Osteocyte (in vitro differentiated cells): ENCODE data around the gene UGCG. TPM values are rescaled to one million over a fixed set of nuclear protein-coding genes. Genes with fewer than 3 reads are reported as not detected.
"Not testable (repeated sequence)": the region's sequence is repeated elsewhere in the genome, so short reads cannot be mapped to it uniquely, and the experiment has no call there.

Experiments
- DNase-seq: peaks from one replicate; pipeline ENCODE4 v3.0.0; 2021; ENCODE audit warnings: mixed read lengths; ENCODE audit not compliant: unreplicated experiment; ENCODE audit errors: extremely low spot score
- H3K27ac Mint-ChIP-seq: one replicate; pipeline ENCODE4 v1.8.0; 2021; ENCODE audit warnings: mild to moderate bottlenecking, mixed read lengths; ENCODE audit not compliant: unreplicated experiment
- H3K27me3 Mint-ChIP-seq: one replicate; pipeline ENCODE4 v1.8.0; 2021; ENCODE audit warnings: mixed read lengths; ENCODE audit not compliant: unreplicated experiment
- H3K36me3 Mint-ChIP-seq: one replicate; pipeline ENCODE4 v1.8.0; 2021; ENCODE audit warnings: mixed read lengths; ENCODE audit not compliant: unreplicated experiment
- H3K4me1 Mint-ChIP-seq: one replicate; pipeline ENCODE4 v1.8.0; 2021; ENCODE audit warnings: mixed read lengths; ENCODE audit not compliant: unreplicated experiment
- H3K4me3 Mint-ChIP-seq: one replicate; pipeline ENCODE4 v1.8.0; 2021; ENCODE audit warnings: mild to moderate bottlenecking, moderate library complexity, mixed read lengths; ENCODE audit not compliant: unreplicated experiment
- H3K9me3 Mint-ChIP-seq: one replicate; pipeline ENCODE4 v1.8.0; 2021; ENCODE audit warnings: mixed read lengths; ENCODE audit not compliant: unreplicated experiment
- total RNA-seq: library from RNA; stranded (reverse); gene quantifications from 2 replicates; pipeline ENCODE4 v1.2.1, GENCODE V29; 2021
- TF ChIP-seq, protein P1 (sequence below): fragments of 200-600 bp; sonication (generic); IDR thresholded peaks from 2 replicates; pipeline ENCODE4 v1.5.0; 2021; ENCODE audit warnings: antibody characterized with exemption, mild to moderate bottlenecking, moderate library complexity

UGCG gene
- total RNA-seq, 1 donor from 2014 or later, result 79.2 TPM

DNA sequence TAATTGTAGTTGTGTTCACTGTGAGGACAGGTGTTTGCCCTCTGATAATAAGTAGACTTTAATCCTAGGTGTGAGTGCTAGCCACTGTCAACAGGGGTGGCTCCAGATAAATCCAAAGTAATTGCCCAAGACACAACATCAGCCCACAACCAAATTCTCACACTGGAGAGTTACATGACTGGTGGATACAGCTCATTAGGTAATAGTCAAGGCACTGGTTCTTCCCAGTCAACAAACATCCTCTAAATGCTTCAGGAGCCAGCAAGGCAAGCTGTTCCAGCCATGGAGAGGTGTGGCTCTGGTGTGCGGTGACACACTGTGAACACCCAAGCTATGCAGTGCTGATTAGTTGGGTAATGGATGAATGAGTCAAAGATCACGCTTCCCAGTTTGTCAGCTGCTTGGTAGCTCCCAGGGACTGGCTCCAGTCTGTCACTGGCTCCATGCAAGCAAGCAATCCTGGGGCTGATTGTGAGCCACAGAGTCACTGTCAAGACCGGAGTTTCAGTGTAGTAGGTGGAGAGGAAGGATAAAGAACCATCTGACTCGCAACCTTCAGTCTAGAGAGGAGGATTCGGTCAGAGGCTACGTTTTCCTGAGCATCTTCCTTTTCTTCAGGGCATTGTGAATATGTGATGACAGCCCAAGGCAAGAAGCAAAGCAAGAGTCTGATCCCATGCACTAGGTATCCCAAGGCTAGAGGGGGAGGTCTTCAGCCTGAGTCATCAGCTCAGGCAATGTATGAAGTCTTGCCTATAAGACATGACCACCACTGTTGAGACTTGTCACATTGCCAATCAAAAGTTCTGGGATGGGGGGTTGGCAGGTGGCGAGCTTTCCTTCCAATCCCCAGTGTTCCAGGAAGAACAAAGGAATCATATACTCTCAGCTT, 63.1 kb downstream of the UGCG start:
- no peak overlapping the region for H3K4me3 Mint-ChIP-seq
- H3K36me3 Mint-ChIP-seq, result no peaks in the 10 kb centered on the region
- peak overlapping the region; percentile 4 for H3K27ac Mint-ChIP-seq
- TF ChIP-seq, protein P1, sequence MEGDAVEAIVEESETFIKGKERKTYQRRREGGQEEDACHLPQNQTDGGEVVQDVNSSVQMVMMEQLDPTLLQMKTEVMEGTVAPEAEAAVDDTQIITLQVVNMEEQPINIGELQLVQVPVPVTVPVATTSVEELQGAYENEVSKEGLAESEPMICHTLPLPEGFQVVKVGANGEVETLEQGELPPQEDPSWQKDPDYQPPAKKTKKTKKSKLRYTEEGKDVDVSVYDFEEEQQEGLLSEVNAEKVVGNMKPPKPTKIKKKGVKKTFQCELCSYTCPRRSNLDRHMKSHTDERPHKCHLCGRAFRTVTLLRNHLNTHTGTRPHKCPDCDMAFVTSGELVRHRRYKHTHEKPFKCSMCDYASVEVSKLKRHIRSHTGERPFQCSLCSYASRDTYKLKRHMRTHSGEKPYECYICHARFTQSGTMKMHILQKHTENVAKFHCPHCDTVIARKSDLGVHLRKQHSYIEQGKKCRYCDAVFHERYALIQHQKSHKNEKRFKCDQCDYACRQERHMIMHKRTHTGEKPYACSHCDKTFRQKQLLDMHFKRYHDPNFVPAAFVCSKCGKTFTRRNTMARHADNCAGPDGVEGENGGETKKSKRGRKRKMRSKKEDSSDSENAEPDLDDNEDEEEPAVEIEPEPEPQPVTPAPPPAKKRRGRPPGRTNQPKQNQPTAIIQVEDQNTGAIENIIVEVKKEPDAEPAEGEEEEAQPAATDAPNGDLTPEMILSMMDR, result no peak
- H3K4me1 Mint-ChIP-seq, result peaks cover 42% of the 10 kb centered on the region
- H3K9me3 Mint-ChIP-seq, result peaks cover 4% of the 10 kb centered on the region
- no peaks in the 10 kb centered on the region for H3K27me3 Mint-ChIP-seq
- DNase-seq, result no peak

DNA sequence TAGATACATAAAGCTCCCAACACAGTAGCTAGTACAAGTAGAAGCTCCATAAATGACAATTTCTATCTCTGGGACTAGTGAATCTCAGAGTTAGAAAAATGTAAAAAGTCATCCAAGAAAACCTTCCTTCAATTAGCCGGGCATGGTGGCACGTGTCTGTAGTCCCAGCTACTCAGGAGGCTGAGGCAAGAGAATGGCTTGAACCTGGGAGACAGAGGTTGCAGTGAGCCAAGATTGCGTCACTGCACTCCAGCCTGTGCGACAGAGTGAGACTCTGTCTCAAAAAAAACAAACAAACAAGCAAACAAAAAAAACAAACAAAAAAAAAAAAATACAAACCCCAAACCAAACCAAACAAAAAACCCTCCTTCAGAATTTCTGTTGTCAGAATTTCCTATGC, 63.9 kb downstream of the UGCG start:
- not testable (repeated sequence) for DNase-seq, H3K36me3 Mint-ChIP-seq, H3K4me3 Mint-ChIP-seq, H3K9me3 Mint-ChIP-seq, H3K27me3 Mint-ChIP-seq, H3K27ac Mint-ChIP-seq
- peaks cover 44% of the 10 kb centered on the region for H3K4me1 Mint-ChIP-seq

DNA sequence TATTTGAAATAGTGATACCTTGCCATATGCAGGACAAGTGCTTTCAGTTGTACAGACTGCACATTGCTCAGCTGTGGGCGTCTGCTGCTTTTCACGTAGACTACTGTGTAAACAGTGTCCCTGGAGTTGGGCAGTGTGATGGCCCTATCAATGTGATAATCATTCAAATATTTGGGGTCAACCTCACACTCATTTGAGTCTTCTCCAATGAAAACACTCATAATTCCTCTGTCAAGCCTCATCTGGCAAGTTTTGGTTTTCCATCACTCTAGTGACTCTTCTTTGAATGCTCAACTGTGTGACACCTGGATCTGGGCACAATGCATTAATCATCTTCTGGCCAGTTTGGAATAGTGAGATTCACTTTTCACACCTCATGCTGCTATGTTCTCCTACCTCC, 64.4 kb downstream of the UGCG start:
- Mint-ChIP-seq H3K27me3 (no peaks in the 10 kb centered on the region), H3K4me3 (no peak overlapping the region), H3K9me3 (peaks cover 4% of the 10 kb centered on the region), H3K27ac (peak overlapping the region; percentile 73), H3K36me3 (no peaks in the 10 kb centered on the region), H3K4me1 (peaks cover 46% of the 10 kb centered on the region)
- DNase-seq, result no peak
- TF ChIP-seq, protein P1, result no peak

DNA sequence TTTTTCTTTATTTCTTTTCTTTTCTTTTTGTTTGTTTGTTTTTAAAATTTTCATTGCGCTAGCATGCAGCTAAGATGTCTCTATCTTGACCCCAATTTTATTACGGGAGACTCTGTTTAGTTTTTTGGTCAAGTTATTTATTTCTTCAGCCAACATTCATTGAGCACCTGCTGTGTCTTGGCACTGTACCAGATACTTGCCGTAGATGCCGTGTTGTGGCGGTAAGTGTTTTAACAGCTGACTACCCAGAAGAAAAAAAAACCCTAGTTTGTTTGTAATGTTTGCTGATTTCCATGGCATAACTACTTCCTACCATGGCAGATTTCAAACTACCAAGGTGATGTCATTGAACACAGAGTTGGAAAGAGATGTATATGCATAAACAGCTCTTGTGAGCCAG, 65.0 kb downstream of the UGCG start:
- no peak for DNase-seq
- peaks cover 4% of the 10 kb centered on the region for H3K9me3 Mint-ChIP-seq
- H3K27me3 Mint-ChIP-seq, result no peaks in the 10 kb centered on the region
- TF ChIP-seq, protein P1, result no peak
- H3K36me3 Mint-ChIP-seq, result no peaks in the 10 kb centered on the region
- peak overlapping the region; percentile 73 for H3K27ac Mint-ChIP-seq
- peaks cover 46% of the 10 kb centered on the region for H3K4me1 Mint-ChIP-seq
- no peak overlapping the region for H3K4me3 Mint-ChIP-seq

DNA sequence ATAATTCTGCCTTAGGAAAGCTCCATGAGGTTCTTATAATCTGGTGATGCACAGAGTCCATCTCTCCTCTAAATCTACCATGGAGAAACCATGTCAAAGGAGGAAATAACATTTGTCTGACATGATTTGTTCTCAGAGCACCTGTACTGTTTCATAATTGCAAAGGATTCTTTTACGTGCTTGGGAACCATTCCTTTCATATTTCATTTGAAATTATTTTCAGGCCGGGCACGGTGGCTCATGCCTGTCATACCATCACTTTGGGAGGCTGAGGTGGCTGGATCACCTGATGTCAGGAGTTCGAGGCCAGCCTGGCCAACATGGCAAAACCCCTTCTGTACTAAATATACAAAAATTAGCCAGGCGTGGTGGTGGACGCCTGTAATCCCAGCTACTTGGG, 65.4 kb downstream of the UGCG start:
- TF ChIP-seq, protein P1, result no peak
- H3K27ac Mint-ChIP-seq, result peak overlapping the region; percentile 73
- peaks cover 4% of the 10 kb centered on the region for H3K9me3 Mint-ChIP-seq
- no peaks in the 10 kb centered on the region for H3K27me3 Mint-ChIP-seq
- H3K4me1 Mint-ChIP-seq, result peaks cover 46% of the 10 kb centered on the region
- no peak overlapping the region for H3K4me3 Mint-ChIP-seq
- no peak for DNase-seq
- no peaks in the 10 kb centered on the region for H3K36me3 Mint-ChIP-seq
